ENCODE measurements around the gene NSD1. TPM values are rescaled to one million over a fixed set of nuclear protein-coding genes. Genes with fewer than 3 reads are reported as not detected.
A peak's percentile ranks its signal among the peaks of the same experiment; 100 is the strongest.

The NSD1 gene
- total and polyA plus RNA-seq, 2 of the 8 experiments (the other 6 are each of a cell fraction or from before 2014, with no cell fraction given) = 22.8 to 168 TPM

DNA sequence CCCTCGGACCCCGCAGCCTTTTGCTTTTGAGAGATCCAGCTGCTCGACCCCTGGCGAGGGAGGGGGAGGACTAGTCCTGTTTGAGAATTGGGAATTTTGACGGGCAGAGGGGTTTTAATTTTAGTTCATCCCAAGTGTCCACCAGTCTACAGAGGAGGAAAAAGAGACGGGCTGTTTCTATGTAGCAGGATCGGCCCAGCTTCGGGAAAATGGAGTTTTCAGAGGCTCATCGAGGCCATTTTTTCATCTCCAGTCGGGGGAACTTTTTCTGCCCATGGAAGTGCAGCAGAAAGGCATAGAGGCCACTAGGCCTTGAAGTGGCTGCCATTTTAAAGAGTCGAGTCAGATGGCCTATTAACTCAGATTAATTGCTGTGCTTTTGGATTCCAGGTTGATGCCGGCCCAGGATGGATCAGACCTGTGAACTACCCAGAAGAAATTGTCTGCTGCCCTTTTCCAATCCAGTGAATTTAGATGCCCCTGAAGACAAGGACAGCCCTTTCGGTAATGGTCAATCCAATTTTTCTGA, 1.2 kb downstream of the NSD1 start:
- peak overlapping the region; percentile 74 to 88 for H3K4me2 ChIP-seq (ENCODE audit: insufficient read depth in 1 of 2, low read depth in 2 of 2, low read length in 2 of 2)
- no peak overlapping the region for H2BK20ac ChIP-seq (ENCODE audit: low read length)
- H3K18ac ChIP-seq (ENCODE audit: extremely low read depth, low read length) = peak overlapping the region; percentile 96; the same call in 1 of the 2 replicates
- H3K9ac ChIP-seq (replicated peaks in 1 of 4; ENCODE audit: extremely low read depth in 1 of 4, low read depth in 3 of 4, low read length in 3 of 4) = peak overlapping the region; percentile 82 to 99 (median 93)
- peak overlapping the region; percentile 95 for H3K27ac ChIP-seq (ENCODE audit: low read depth, low read length)
- POLR2A ChIA-PET (ENCODE audit: partially characterized antibody) = interaction anchor here (0.7 to 14.2 kb wide), 18 partner anchors 8 to 167 kb away, joined by 3 to 139 read pairs (median 10); partner anchors contain the start of genes FGFR4, PRELID1, RAB24 and ZNF346
- peak overlapping the region; percentile 74 to 94 (median 80) for H3K4me3 ChIP-seq (ENCODE audit: extremely low read depth in 1 of 4, insufficient read depth in 2 of 4, low read depth in 3 of 4, low read length in 4 of 4)
- H2BK120ac ChIP-seq (replicated peaks; ENCODE audit: low read depth, low read length) = no peak overlapping the region
- no peak overlapping the region for H2AFZ ChIP-seq (ENCODE audit: low read length)
- peaks cover 7 to 42% (median 30%) of the 10 kb centered on the region in 4 experiments for H3K36me3 ChIP-seq (ENCODE audit: control insufficient read depth in 2 of 4, insufficient read depth in 4 of 4, low read length in 3 of 4)
- peaks cover 10% of the 10 kb centered on the region; the same call in 1 of the 2 replicates for H3K23me2 ChIP-seq (ENCODE audit: low read depth, low read length)
- H2BK12ac ChIP-seq (ENCODE audit: low read depth, low read length) = no peak overlapping the region; the same call in 1 of the 2 replicates
- H4K5ac ChIP-seq (ENCODE audit: insufficient read length, low read depth, low read length) = peak overlapping the region; percentile 45
- H3K27me3 ChIP-seq (replicated peaks in 1 of 4; ENCODE audit: control insufficient read depth in 3 of 4, extremely low read depth in 1 of 4, insufficient read depth in 3 of 4, low read length in 3 of 4) = no peaks in the 10 kb centered on the region
- H3K56ac ChIP-seq (replicated peaks; ENCODE audit: insufficient read length, low read depth, low read length) = peak overlapping the region; percentile 96
- peak overlapping the region; percentile 98 for H4K8ac ChIP-seq (ENCODE audit: extremely low read depth, insufficient read depth, low read length)
- no peaks in the 10 kb centered on the region for H3K9me3 ChIP-seq (ENCODE audit: insufficient read depth in 2 of 2, low read depth in 1 of 2, low read length in 1 of 2)
- H3K79me1 ChIP-seq (ENCODE audit: low read depth, low read length) = peaks cover 2% of the 10 kb centered on the region; the same call in 1 of the 2 replicates
- peaks cover 43 to 68% of the 10 kb centered on the region in 2 experiments for H3K79me2 ChIP-seq (ENCODE audit: control insufficient read depth in 1 of 2, insufficient read depth in 2 of 2, low read length in 2 of 2)
- no peak overlapping the region for H3K14ac ChIP-seq (ENCODE audit: insufficient read length)
- TF ChIP-seq JUND (IDR thresholded peaks at IDR 0.05; ENCODE audit: low read length) (no peak), YY1 (IDR thresholded peaks at IDR 0.05; ENCODE audit: low read depth, low read length) (0 out of 2 replicates have a peak, but pooled peaks have one; percentile 37), EZH2 (IDR thresholded peaks at IDR 0.05; ENCODE audit: low read depth, low read length, severe bottlenecking) (no peak), POU5F1 (IDR thresholded peaks at IDR 0.05; ENCODE audit: low read depth, low read length) (no peak)
- FAIRE-seq = no peak
- DNase-seq (ENCODE audit: low read depth in 1 of 2, low spot score in 2 of 2) = no peak
- peak overlapping the region; percentile 69; the same call in 1 of the 2 replicates for H2BK5ac ChIP-seq (ENCODE audit: low read depth, low read length)
- peak overlapping the region; percentile 77 for H3K4ac ChIP-seq (replicated peaks; ENCODE audit: insufficient read length, low read depth, low read length)
- H2BK15ac ChIP-seq (ENCODE audit: low read length) = no peak overlapping the region
- H4K20me1 ChIP-seq (replicated peaks in 1 of 2; ENCODE audit: control insufficient read depth in 1 of 2, insufficient read depth in 2 of 2, low read length in 2 of 2) = peaks cover 0 to 6% of the 10 kb centered on the region in 2 experiments
- peak overlapping the region; percentile 98 for H4K91ac ChIP-seq (replicated peaks; ENCODE audit: insufficient read length, low read length)
- H3K23ac ChIP-seq (ENCODE audit: insufficient read length) = no peak overlapping the region
- CTCF ChIA-PET (ENCODE audit: partially characterized antibody) = interaction anchor here (1.0 to 4.0 kb wide), 3 partner anchors 16 to 34 kb away, joined by 3 to 28 read pairs (median 5); no protein-coding TSS in a partner anchor
- WGBS, 2 experiments (ENCODE audit: extremely low coverage in 1 of 2, insufficient coverage in 1 of 2, insufficient read length in 1 of 2, insufficient replicate concordance in 2 of 2, low coverage in 1 of 2, low lambda C conversion rate in 2 of 2, missing lambda C conversion rate in 1 of 2) = 37% methylated on average over 13 of the region's 13 CpGs; no CpG with 5 or more reads in 1 of the 2 experiments
- 0 out of 2 replicates have a peak overlapping the region, but pooled peaks have one; percentile 79 for H2AK5ac ChIP-seq (ENCODE audit: low read depth, low read length)
- peaks cover 14 to 31% (median 21%) of the 10 kb centered on the region in 4 experiments for H3K4me1 ChIP-seq (replicated peaks in 1 of 4; ENCODE audit: control insufficient read depth in 3 of 4, insufficient read depth in 4 of 4, low read length in 3 of 4)
